GM12878 (cell line): Measurements from ENCODE around the gene MAK. TPM values are rescaled to one million over a fixed set of nuclear protein-coding genes. Genes with fewer than 3 reads are reported as not detected.

Source experiments
- ATF7 ChIP-seq: fragments of 450-650 bp; IDR thresholded peaks from 2 replicates; pipeline ENCODE4 v1.6.1; 2016; ENCODE audit warnings: low read depth, mild to moderate bottlenecking
- EGR1 ChIP-seq, 2 experiments: IDR thresholded peaks; 1 replicate in 1 of 2; 2 replicates in 1 of 2; pipeline ENCODE4 v1.6.1; 2011 to 2012; ENCODE audit warnings: low read depth in 2 of 2, low read length in 2 of 2, borderline replicate concordance in 1 of 2, mild to moderate bottlenecking in 1 of 2, moderate library complexity in 1 of 2
- IKZF2 ChIP-seq, 2 experiments: fragments of 450-650 bp; IDR thresholded peaks; 2 replicates each; pipeline ENCODE4 v1.6.1; 2017; ENCODE audit warnings: mild to moderate bottlenecking in 2 of 2, moderate library complexity in 2 of 2
- IRF4 ChIP-seq: IDR thresholded peaks from 2 replicates; pipeline ENCODE4 v1.6.1; 2011; ENCODE audit warnings: low read depth, low read length
- JUND ChIP-seq: IDR thresholded peaks from 2 replicates; pipeline ENCODE4 v1.6.1; 2012; ENCODE audit warnings: low read depth, mild to moderate bottlenecking, low read length, improper control_type of control experiment, moderate library complexity
- KLF5 ChIP-seq: fragments of 450-650 bp; IDR thresholded peaks from 2 replicates; pipeline ENCODE4 v1.6.1; 2014; ENCODE audit warnings: mild to moderate bottlenecking; ENCODE audit not compliant: partially characterized antibody
- NBN ChIP-seq: fragments of 450-650 bp; IDR thresholded peaks from 2 replicates; pipeline ENCODE4 v1.6.1; 2016
- NFIC ChIP-seq: IDR thresholded peaks from 2 replicates; pipeline ENCODE4 v1.6.1; 2012; ENCODE audit warnings: low read depth, mild to moderate bottlenecking, inconsistent platforms, low read length, moderate library complexity
- RAD51 ChIP-seq: fragments of 450-650 bp; IDR thresholded peaks from 2 replicates; pipeline ENCODE4 v1.6.1; 2016; ENCODE audit warnings: moderate library complexity, mild to moderate bottlenecking, inconsistent platforms
- RBBP5 ChIP-seq: fragments of 200-600 bp; sonication (generic); conservative IDR thresholded peaks from 2 replicates; pipeline ENCODE4 v1.6.1; 2016
- RUNX3 ChIP-seq: IDR thresholded peaks from 2 replicates; pipeline ENCODE4 v1.6.1; 2012; ENCODE audit warnings: low read length, inconsistent platforms
- SIX5 ChIP-seq: IDR thresholded peaks from 2 replicates; pipeline ENCODE4 v1.6.1; 2011; ENCODE audit warnings: mild to moderate bottlenecking, low read depth, low read length, moderate library complexity; ENCODE audit not compliant: severe bottlenecking
- STAT3 ChIP-seq: IDR thresholded peaks from 2 replicates; pipeline ENCODE4 v1.6.1; 2011; ENCODE audit warnings: low read depth, low read length, improper control_type of control experiment
- ZNF384 ChIP-seq: IDR thresholded peaks from 2 replicates; pipeline ENCODE4 v1.6.1; 2012; ENCODE audit warnings: low read depth, mild to moderate bottlenecking, low read length, improper control_type of control experiment, borderline replicate concordance
- ZSCAN29 ChIP-seq: fragments of 450-650 bp; IDR thresholded peaks from 2 replicates; pipeline ENCODE4 v1.6.1; 2017; ENCODE audit warnings: mild to moderate bottlenecking, moderate library complexity
- polyA plus RNA-seq, 11 experiments: library from polyadenylated mRNA; depleted of rRNA in 4 of 11; unstranded in 6 of 11; stranded (reverse) in 5 of 11; fragments of >200 nt; fragmentation: Nextera tagmentation in 4 of 11; fragmentation: Illumina TruSeq in 1 of 11; extraction: Ambion mirVana in 4 of 11; extraction: Trizol in 1 of 11; gene quantifications; 1 replicate in 1 of 11; 2 replicates in 10 of 11; pipeline versions ENCODE4 v1.2.1 to v1.2.3, GENCODE V29; 2011 to 2016; ENCODE audit warnings: inconsistent platforms in 2 of 11, missing spikeins in 2 of 11, low read depth in 1 of 11
- total RNA-seq, 4 experiments: library from RNA; depleted of rRNA in 3 of 4; stranded (reverse); fragments of >200 nt in 3 of 4; fragmentation: Illumina TruSeq in 1 of 4; extraction: Trizol in 1 of 4; gene quantifications; 2 replicates each; pipeline versions ENCODE4 v1.2.1 to v1.2.3, GENCODE V29; 2013 to 2021
- TF ChIP-seq, protein P1 (sequence below): fragments of 450-650 bp; formaldehyde crosslinking; IDR thresholded peaks from 2 replicates; pipeline ENCODE4 v1.4.0; 2022; ENCODE audit warnings: mild to moderate bottlenecking, moderate library complexity
- TF ChIP-seq, protein P2 (sequence below): IDR thresholded peaks from 2 replicates; pipeline ENCODE4 v1.6.1; 2012; ENCODE audit warnings: mild to moderate bottlenecking, low read depth, low read length
- TF ChIP-seq, protein P3 (sequence below): IDR thresholded peaks from 2 replicates; pipeline ENCODE4 v1.6.1; 2012; ENCODE audit warnings: low read depth, low read length, improper control_type of control experiment
- TF ChIP-seq, protein P4 (sequence below): fragments of 150-350 bp; IDR thresholded peaks from 2 replicates; pipeline ENCODE4 v1.6.1; 2016; ENCODE audit warnings: low read depth, low read length
- TF ChIP-seq, protein P5 (sequence below): IDR thresholded peaks from 2 replicates; pipeline ENCODE4 v1.6.1; 2011; ENCODE audit warnings: low read depth, mild to moderate bottlenecking, low read length, moderate library complexity, borderline replicate concordance; ENCODE audit errors: extremely low read depth

The MAK gene
- total and polyA plus RNA-seq, 10 of the 15 experiments (the other 5 are each of a cell fraction or from before 2014, with no cell fraction given): 0.01 to 0.90 (median 0.13) TPM; not detected in 1

DNA sequence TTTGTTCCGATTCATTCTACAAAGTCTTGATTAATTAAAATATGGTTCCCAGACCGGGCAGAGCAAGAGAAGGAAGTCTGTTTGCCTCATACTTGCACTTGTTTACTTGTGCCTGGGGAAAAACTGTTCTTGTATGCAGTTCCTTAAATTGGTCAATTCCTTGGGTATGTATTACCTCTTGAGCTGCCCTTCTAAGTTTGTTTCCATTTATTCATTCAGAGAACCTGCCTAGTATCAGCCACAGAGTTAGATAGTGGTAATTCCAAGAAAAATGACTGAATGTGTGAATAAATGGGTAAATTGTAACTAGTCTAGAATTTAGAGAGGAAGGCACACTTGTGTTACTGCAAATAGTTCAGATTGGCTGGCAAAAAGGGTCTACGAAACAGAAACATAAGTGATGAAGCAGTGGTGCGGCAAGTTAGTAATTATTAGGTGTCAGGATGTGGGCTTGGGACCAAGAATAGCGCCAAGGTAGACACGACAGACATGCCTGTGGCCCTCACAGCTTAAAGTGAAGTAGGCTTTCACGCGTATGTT, 525 bp upstream of the MAK start (continued):
- TF ChIP-seq, protein P1, sequence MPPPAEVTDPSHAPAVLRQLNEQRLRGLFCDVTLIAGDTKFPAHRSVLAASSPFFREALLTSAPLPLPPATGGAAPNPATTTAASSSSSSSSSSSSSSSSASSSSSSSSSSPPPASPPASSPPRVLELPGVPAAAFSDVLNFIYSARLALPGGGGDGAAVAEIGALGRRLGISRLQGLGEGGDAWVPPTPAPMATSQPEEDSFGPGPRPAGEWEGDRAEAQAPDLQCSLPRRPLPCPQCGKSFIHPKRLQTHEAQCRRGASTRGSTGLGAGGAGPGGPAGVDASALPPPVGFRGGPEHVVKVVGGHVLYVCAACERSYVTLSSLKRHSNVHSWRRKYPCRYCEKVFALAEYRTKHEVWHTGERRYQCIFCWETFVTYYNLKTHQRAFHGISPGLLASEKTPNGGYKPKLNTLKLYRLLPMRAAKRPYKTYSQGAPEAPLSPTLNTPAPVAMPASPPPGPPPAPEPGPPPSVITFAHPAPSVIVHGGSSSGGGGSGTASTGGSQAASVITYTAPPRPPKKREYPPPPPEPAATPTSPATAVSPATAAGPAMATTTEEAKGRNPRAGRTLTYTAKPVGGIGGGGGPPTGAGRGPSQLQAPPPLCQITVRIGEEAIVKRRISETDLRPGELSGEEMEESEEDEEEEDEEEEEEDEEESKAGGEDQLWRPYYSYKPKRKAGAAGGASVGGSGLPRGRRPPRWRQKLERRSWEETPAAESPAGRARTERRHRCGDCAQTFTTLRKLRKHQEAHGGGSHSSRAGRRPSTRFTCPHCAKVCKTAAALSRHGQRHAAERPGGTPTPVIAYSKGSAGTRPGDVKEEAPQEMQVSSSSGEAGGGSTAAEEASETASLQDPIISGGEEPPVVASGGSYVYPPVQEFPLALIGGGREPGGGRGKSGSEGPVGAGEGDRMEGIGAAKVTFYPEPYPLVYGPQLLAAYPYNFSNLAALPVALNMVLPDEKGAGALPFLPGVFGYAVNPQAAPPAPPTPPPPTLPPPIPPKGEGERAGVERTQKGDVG: no peak
- no peak for TF ChIP-seq RBBP5
- 0 out of 2 replicates have a peak, but pooled peaks have one; percentile 42 for TF ChIP-seq ATF7
- TF ChIP-seq NFIC: peak; percentile 84
- TF ChIP-seq NBN: 0 out of 2 replicates have a peak, but pooled peaks have one; percentile 45
- no peak for TF ChIP-seq SIX5
- TF ChIP-seq, protein P2, sequence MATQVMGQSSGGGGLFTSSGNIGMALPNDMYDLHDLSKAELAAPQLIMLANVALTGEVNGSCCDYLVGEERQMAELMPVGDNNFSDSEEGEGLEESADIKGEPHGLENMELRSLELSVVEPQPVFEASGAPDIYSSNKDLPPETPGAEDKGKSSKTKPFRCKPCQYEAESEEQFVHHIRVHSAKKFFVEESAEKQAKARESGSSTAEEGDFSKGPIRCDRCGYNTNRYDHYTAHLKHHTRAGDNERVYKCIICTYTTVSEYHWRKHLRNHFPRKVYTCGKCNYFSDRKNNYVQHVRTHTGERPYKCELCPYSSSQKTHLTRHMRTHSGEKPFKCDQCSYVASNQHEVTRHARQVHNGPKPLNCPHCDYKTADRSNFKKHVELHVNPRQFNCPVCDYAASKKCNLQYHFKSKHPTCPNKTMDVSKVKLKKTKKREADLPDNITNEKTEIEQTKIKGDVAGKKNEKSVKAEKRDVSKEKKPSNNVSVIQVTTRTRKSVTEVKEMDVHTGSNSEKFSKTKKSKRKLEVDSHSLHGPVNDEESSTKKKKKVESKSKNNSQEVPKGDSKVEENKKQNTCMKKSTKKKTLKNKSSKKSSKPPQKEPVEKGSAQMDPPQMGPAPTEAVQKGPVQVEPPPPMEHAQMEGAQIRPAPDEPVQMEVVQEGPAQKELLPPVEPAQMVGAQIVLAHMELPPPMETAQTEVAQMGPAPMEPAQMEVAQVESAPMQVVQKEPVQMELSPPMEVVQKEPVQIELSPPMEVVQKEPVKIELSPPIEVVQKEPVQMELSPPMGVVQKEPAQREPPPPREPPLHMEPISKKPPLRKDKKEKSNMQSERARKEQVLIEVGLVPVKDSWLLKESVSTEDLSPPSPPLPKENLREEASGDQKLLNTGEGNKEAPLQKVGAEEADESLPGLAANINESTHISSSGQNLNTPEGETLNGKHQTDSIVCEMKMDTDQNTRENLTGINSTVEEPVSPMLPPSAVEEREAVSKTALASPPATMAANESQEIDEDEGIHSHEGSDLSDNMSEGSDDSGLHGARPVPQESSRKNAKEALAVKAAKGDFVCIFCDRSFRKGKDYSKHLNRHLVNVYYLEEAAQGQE: no peak
- no peak for TF ChIP-seq JUND
- TF ChIP-seq IRF4: peak; percentile 15; the same call in 1 of the 2 replicates
- TF ChIP-seq IKZF2 (IDR thresholded peaks at IDR 0.05): peak; percentile 78 to 82
- TF ChIP-seq, protein P3, sequence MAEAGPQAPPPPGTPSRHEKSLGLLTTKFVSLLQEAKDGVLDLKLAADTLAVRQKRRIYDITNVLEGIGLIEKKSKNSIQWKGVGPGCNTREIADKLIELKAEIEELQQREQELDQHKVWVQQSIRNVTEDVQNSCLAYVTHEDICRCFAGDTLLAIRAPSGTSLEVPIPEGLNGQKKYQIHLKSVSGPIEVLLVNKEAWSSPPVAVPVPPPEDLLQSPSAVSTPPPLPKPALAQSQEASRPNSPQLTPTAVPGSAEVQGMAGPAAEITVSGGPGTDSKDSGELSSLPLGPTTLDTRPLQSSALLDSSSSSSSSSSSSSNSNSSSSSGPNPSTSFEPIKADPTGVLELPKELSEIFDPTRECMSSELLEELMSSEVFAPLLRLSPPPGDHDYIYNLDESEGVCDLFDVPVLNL: no peak
- no peak for TF ChIP-seq STAT3
- TF ChIP-seq, protein P4, sequence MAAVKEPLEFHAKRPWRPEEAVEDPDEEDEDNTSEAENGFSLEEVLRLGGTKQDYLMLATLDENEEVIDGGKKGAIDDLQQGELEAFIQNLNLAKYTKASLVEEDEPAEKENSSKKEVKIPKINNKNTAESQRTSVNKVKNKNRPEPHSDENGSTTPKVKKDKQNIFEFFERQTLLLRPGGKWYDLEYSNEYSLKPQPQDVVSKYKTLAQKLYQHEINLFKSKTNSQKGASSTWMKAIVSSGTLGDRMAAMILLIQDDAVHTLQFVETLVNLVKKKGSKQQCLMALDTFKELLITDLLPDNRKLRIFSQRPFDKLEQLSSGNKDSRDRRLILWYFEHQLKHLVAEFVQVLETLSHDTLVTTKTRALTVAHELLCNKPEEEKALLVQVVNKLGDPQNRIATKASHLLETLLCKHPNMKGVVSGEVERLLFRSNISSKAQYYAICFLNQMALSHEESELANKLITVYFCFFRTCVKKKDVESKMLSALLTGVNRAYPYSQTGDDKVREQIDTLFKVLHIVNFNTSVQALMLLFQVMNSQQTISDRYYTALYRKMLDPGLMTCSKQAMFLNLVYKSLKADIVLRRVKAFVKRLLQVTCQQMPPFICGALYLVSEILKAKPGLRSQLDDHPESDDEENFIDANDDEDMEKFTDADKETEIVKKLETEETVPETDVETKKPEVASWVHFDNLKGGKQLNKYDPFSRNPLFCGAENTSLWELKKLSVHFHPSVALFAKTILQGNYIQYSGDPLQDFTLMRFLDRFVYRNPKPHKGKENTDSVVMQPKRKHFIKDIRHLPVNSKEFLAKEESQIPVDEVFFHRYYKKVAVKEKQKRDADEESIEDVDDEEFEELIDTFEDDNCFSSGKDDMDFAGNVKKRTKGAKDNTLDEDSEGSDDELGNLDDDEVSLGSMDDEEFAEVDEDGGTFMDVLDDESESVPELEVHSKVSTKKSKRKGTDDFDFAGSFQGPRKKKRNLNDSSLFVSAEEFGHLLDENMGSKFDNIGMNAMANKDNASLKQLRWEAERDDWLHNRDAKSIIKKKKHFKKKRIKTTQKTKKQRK: no peak
- TF ChIP-seq EGR1 (IDR thresholded peaks at IDR 0.05; ENCODE audit: borderline replicate concordance in 1 of 2, low read depth in 2 of 2, low read length in 2 of 2): no peak
- no peak for TF ChIP-seq ZNF384
- no peak for TF ChIP-seq KLF5
- no peak for TF ChIP-seq RAD51
- TF ChIP-seq ZSCAN29: no peak
- TF ChIP-seq, protein P5, sequence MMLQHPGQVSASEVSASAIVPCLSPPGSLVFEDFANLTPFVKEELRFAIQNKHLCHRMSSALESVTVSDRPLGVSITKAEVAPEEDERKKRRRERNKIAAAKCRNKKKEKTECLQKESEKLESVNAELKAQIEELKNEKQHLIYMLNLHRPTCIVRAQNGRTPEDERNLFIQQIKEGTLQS: no peak
- TF ChIP-seq RUNX3: peak; percentile 82
